Activated CD4-positive, alpha-beta memory T cell treated with anti-CD3 and anti-CD28 coated beads for 36 hours (primary cell): Measurements from ENCODE around the gene GLTP. TPM values are rescaled to one million over a fixed set of nuclear protein-coding genes. Genes with fewer than 3 reads are reported as not detected.

Experiments
- CTCF ChIA-PET: fragments of 350-600 bp; sonication (Branson Sonifier 250); formaldehyde crosslinking; loops from one replicate; lab custom pipeline; 2021; ENCODE audit warnings: antibody characterized with exemption, inconsistent platforms; lab: Charles Lee
- POLR2A ChIA-PET: fragments of 350-600 bp; sonication (Branson Sonifier 250); formaldehyde crosslinking; loops from one replicate; lab custom pipeline; 2021; ENCODE audit warnings: antibody characterized with exemption; lab: Charles Lee
- DNase-seq: peaks from one replicate; pipeline ENCODE4 v3.0.0-alpha.2; 2020
- H3K27ac Mint-ChIP-seq: one replicate; pipeline ENCODE4 v1.8.0; 2021; ENCODE audit warnings: mixed read lengths
- H3K27me3 Mint-ChIP-seq: one replicate; pipeline ENCODE4 v1.8.0; 2021; ENCODE audit warnings: mixed read lengths
- H3K36me3 Mint-ChIP-seq: one replicate; pipeline ENCODE4 v1.8.0; 2021; ENCODE audit warnings: mixed read lengths
- H3K4me1 Mint-ChIP-seq: one replicate; pipeline ENCODE4 v1.8.0; 2021; ENCODE audit warnings: low read depth, mixed read lengths
- H3K4me3 Mint-ChIP-seq: one replicate; pipeline ENCODE4 v1.8.0; 2021; ENCODE audit warnings: mild to moderate bottlenecking, mixed read lengths
- H3K9me3 Mint-ChIP-seq: one replicate; pipeline ENCODE4 v1.8.0; 2021; ENCODE audit warnings: mixed read lengths
- intact Hi-C: fragments of 100-400 bp; cut with micrococcal nuclease; formaldehyde crosslinking; loops from one replicate; pipeline ENCODE4 v1.15.1; 2023
- total RNA-seq, 2 experiments: library from RNA; stranded (reverse); gene quantifications; one replicate each; pipeline ENCODE4 v1.2.3, GENCODE V29; 2021

The GLTP gene
- total RNA-seq, 2 experiments from 2014 or later = 20.9 to 21.1 TPM

- Mint-ChIP-seq H3K36me3 (peaks cover 21% of the 10 kb centered on the region), H3K27me3 (no peaks in the 10 kb centered on the region), H3K4me3 (no peak overlapping the region), H3K27ac (no peak overlapping the region), H3K9me3 (no peaks in the 10 kb centered on the region), H3K4me1 (no peaks in the 10 kb centered on the region)
- intact Hi-C loops = no loop called here
- no peak for DNase-seq
- ChIA-PET POLR2A (no interaction called here), CTCF (interaction anchor here (1.3 to 2.9 kb wide), 2 partner anchors 67 to 75 kb away, joined by 3 to 8 read pairs; no protein-coding TSS in a partner anchor)
Observed at GRCh38 chr12:109920261-109920780, 40.0 kb upstream of the GLTP start.

- Mint-ChIP-seq H3K9me3 (no peaks in the 10 kb centered on the region), H3K4me1 (no peaks in the 10 kb centered on the region), H3K36me3 (peaks cover 28% of the 10 kb centered on the region), H3K27ac (no peak overlapping the region), H3K4me3 (no peak overlapping the region), H3K27me3 (no peaks in the 10 kb centered on the region)
- no peak for DNase-seq
- ChIA-PET CTCF (interaction anchor here (1.3 to 2.9 kb wide), 2 partner anchors 66 to 74 kb away, joined by 3 to 8 read pairs; no protein-coding TSS in a partner anchor), POLR2A (no interaction called here)
- intact Hi-C loops = no loop called here
Observed at GRCh38 chr12:109919456-109919855, 39.1 kb upstream of the GLTP start.

GRCh38 chr12:109916045-109916444 lies 35.7 kb upstream of the GLTP start:
- Mint-ChIP-seq H3K27me3 (no peaks in the 10 kb centered on the region), H3K27ac (no peak overlapping the region), H3K4me1 (no peaks in the 10 kb centered on the region), H3K4me3 (no peak overlapping the region), H3K9me3 (no peaks in the 10 kb centered on the region), H3K36me3 (peaks cover 28% of the 10 kb centered on the region)
- DNase-seq = no peak
- POLR2A ChIA-PET = no interaction called here
- intact Hi-C loops = no loop called here
- CTCF ChIA-PET = no interaction called here

- H3K4me3 Mint-ChIP-seq = no peak overlapping the region
- DNase-seq = no peak
- intact Hi-C loops = no loop called here
- no peaks in the 10 kb centered on the region for H3K4me1 Mint-ChIP-seq
- ChIA-PET CTCF (no interaction called here), POLR2A (no interaction called here)
- no peaks in the 10 kb centered on the region for H3K27me3 Mint-ChIP-seq
- H3K9me3 Mint-ChIP-seq = no peaks in the 10 kb centered on the region
- H3K27ac Mint-ChIP-seq = no peak overlapping the region
- peaks cover 25% of the 10 kb centered on the region for H3K36me3 Mint-ChIP-seq
Observed at GRCh38 chr12:109915171-109916040, 35.1 kb upstream of the GLTP start.

GRCh38 chr12:109914461-109914860 lies 34.1 kb upstream of the GLTP start:
- DNase-seq = no peak
- peaks cover 25% of the 10 kb centered on the region for H3K36me3 Mint-ChIP-seq

GRCh38 chr12:109912855-109913321 lies 32.5 kb upstream of the GLTP start:
- Mint-ChIP-seq H3K27ac (no peak overlapping the region), H3K9me3 (no peaks in the 10 kb centered on the region)

More at GRCh38 chr12:109914461-109914860, 34.1 kb upstream of the GLTP start:
- POLR2A ChIA-PET = no interaction called here
- Mint-ChIP-seq H3K4me1 (no peaks in the 10 kb centered on the region), H3K27ac (no peak overlapping the region), H3K9me3 (no peaks in the 10 kb centered on the region), H3K27me3 (no peaks in the 10 kb centered on the region), H3K4me3 (no peak overlapping the region)
- CTCF ChIA-PET = no interaction called here
- intact Hi-C loops = no loop called here

GRCh38 chr12:109910969-109911348 lies 30.6 kb upstream of the GLTP start:
- no peak overlapping the region for H3K4me3 Mint-ChIP-seq
- H3K27me3 Mint-ChIP-seq = no peaks in the 10 kb centered on the region
- peaks cover 36% of the 10 kb centered on the region for H3K36me3 Mint-ChIP-seq
- no peaks in the 10 kb centered on the region for H3K4me1 Mint-ChIP-seq
- intact Hi-C loops = no loop called here
- no peak overlapping the region for H3K27ac Mint-ChIP-seq
- no peaks in the 10 kb centered on the region for H3K9me3 Mint-ChIP-seq
- POLR2A ChIA-PET = interaction anchor here (0.6 kb wide), 1 partner anchor 936 kb away, joined by 3 read pairs; the partner anchor contains the start of gene CCDC63
- peak; percentile 44 for DNase-seq
- CTCF ChIA-PET = interaction anchor here (1.4 kb wide), 1 partner anchor 58 kb away, joined by 7 read pairs; no protein-coding TSS in a partner anchor

More at GRCh38 chr12:109912855-109913321, 32.5 kb upstream of the GLTP start:
- intact Hi-C loops = no loop called here
- H3K27me3 Mint-ChIP-seq = no peaks in the 10 kb centered on the region
- ChIA-PET CTCF (interaction anchor here (1.4 kb wide), 1 partner anchor 68 kb away, joined by 4 read pairs; no protein-coding TSS in a partner anchor), POLR2A (no interaction called here)
- no peak for DNase-seq
- no peak overlapping the region for H3K4me3 Mint-ChIP-seq
- no peaks in the 10 kb centered on the region for H3K4me1 Mint-ChIP-seq
- peaks cover 26% of the 10 kb centered on the region for H3K36me3 Mint-ChIP-seq

- H3K4me3 Mint-ChIP-seq = no peak overlapping the region
- no peaks in the 10 kb centered on the region for H3K9me3 Mint-ChIP-seq
- H3K27me3 Mint-ChIP-seq = no peaks in the 10 kb centered on the region
- ChIA-PET POLR2A (interaction anchor here (0.6 kb wide), 1 partner anchor 936 kb away, joined by 3 read pairs; the partner anchor contains the start of gene CCDC63), CTCF (interaction anchor here (1.0 to 1.4 kb wide), 3 partner anchors 13 to 65 kb away, joined by 3 to 7 read pairs (median 3); no protein-coding TSS in a partner anchor)
- no peak for DNase-seq
- H3K36me3 Mint-ChIP-seq = peaks cover 37% of the 10 kb centered on the region
- intact Hi-C loops = no loop called here
- no peaks in the 10 kb centered on the region for H3K4me1 Mint-ChIP-seq
- H3K27ac Mint-ChIP-seq = no peak overlapping the region
Observed at GRCh38 chr12:109910254-109910968, 30.1 kb upstream of the GLTP start.

GRCh38 chr12:109905301-109905700 lies 25.0 kb upstream of the GLTP start:
- H3K27ac Mint-ChIP-seq = no peak overlapping the region
- H3K9me3 Mint-ChIP-seq = no peaks in the 10 kb centered on the region
- DNase-seq = no peak
- H3K4me1 Mint-ChIP-seq = peaks cover 14% of the 10 kb centered on the region
- intact Hi-C loops = no loop called here
- ChIA-PET POLR2A (no interaction called here), CTCF (interaction anchor here (0.6 kb wide), 1 partner anchor 58 kb away, joined by 3 read pairs; no protein-coding TSS in a partner anchor)
- no peak overlapping the region for H3K4me3 Mint-ChIP-seq
- no peaks in the 10 kb centered on the region for H3K27me3 Mint-ChIP-seq
- H3K36me3 Mint-ChIP-seq = peaks cover 46% of the 10 kb centered on the region

GRCh38 chr12:109902891-109903418 lies 22.6 kb upstream of the GLTP start:
- intact Hi-C loops = no loop called here
- DNase-seq = no peak
- Mint-ChIP-seq H3K36me3 (peaks cover 40% of the 10 kb centered on the region), H3K4me3 (no peak overlapping the region), H3K9me3 (no peaks in the 10 kb centered on the region), H3K4me1 (peaks cover 22% of the 10 kb centered on the region), H3K27ac (no peak overlapping the region), H3K27me3 (no peaks in the 10 kb centered on the region)
- ChIA-PET CTCF (interaction anchor here (1.4 kb wide), 1 partner anchor 58 kb away, joined by 4 read pairs; no protein-coding TSS in a partner anchor), POLR2A (no interaction called here)
